Nephron (organoid): ENCODE data around the gene PHLPP1.
A peak's percentile ranks its signal among the peaks of the same experiment; 100 is the strongest.
"Not testable (repeated sequence)": the region's sequence is repeated elsewhere in the genome, so short reads cannot be mapped to it uniquely, and the experiment has no call there.

ENCODE experiments used
- H3K27ac Mint-ChIP-seq, 3 experiments: 2 replicates each; pipeline ENCODE4 v1.8.0; 2020; ENCODE audit warnings: mixed read lengths in 3 of 3, mild to moderate bottlenecking in 2 of 3, moderate library complexity in 1 of 3
- H3K27me3 Mint-ChIP-seq: 2 replicates; pipeline ENCODE4 v1.8.0; 2021; ENCODE audit warnings: low read depth, mild to moderate bottlenecking, moderate library complexity, mixed read lengths
- H3K36me3 Mint-ChIP-seq: 2 replicates; pipeline ENCODE4 v1.8.0; 2020; ENCODE audit warnings: low read depth, mixed read lengths
- H3K4me1 Mint-ChIP-seq: 2 replicates; pipeline ENCODE4 v1.8.0; 2020; ENCODE audit warnings: mixed read lengths
- H3K4me3 Mint-ChIP-seq, 3 experiments: 2 replicates each; pipeline ENCODE4 v1.8.0; 2020; ENCODE audit warnings: mild to moderate bottlenecking in 3 of 3, mixed read lengths in 3 of 3, moderate library complexity in 2 of 3
- H3K9me3 Mint-ChIP-seq: 2 replicates; pipeline ENCODE4 v1.8.0; 2020; ENCODE audit warnings: mixed read lengths
- TF ChIP-seq, protein P1 (sequence below), 3 experiments: fragments of 200-600 bp; sonication (generic); IDR thresholded peaks; one replicate each; pipeline ENCODE4 v1.5.0; 2021; ENCODE audit warnings: antibody characterized with exemption in 3 of 3; ENCODE audit not compliant: unreplicated experiment in 3 of 3

PHLPP1 gene

DNA sequence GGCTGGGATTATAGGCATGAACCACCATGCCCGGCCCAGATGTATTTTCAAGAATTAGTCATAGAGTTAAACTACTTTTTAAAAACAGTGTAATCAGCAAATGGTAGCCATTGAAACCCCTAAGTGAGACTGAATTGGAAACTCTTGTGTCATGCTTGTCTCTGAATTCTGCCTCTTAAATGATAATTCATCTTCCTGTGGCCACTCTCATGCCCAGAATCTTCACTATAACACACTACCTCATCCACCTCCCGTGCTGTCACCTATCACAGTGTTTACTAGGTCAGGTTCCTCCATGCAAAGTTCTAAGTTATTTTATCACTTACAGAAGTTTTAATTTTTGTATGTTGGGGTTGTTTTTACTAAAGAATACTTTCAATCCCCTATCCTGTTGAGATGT, 197.5 kb downstream of the PHLPP1 start:
- peaks cover 6% of the 10 kb centered on the region for H3K9me3 Mint-ChIP-seq
- no peak overlapping the region for H3K4me3 Mint-ChIP-seq
- H3K27ac Mint-ChIP-seq: no peak overlapping the region
- H3K36me3 Mint-ChIP-seq: peaks cover 13% of the 10 kb centered on the region
- TF ChIP-seq, protein P1, sequence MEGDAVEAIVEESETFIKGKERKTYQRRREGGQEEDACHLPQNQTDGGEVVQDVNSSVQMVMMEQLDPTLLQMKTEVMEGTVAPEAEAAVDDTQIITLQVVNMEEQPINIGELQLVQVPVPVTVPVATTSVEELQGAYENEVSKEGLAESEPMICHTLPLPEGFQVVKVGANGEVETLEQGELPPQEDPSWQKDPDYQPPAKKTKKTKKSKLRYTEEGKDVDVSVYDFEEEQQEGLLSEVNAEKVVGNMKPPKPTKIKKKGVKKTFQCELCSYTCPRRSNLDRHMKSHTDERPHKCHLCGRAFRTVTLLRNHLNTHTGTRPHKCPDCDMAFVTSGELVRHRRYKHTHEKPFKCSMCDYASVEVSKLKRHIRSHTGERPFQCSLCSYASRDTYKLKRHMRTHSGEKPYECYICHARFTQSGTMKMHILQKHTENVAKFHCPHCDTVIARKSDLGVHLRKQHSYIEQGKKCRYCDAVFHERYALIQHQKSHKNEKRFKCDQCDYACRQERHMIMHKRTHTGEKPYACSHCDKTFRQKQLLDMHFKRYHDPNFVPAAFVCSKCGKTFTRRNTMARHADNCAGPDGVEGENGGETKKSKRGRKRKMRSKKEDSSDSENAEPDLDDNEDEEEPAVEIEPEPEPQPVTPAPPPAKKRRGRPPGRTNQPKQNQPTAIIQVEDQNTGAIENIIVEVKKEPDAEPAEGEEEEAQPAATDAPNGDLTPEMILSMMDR (IDR thresholded peaks at IDR 0.05; ENCODE audit: unreplicated experiment in 3 of 3): no peak
- no peaks in the 10 kb centered on the region for H3K4me1 Mint-ChIP-seq
- no peaks in the 10 kb centered on the region for H3K27me3 Mint-ChIP-seq

DNA sequence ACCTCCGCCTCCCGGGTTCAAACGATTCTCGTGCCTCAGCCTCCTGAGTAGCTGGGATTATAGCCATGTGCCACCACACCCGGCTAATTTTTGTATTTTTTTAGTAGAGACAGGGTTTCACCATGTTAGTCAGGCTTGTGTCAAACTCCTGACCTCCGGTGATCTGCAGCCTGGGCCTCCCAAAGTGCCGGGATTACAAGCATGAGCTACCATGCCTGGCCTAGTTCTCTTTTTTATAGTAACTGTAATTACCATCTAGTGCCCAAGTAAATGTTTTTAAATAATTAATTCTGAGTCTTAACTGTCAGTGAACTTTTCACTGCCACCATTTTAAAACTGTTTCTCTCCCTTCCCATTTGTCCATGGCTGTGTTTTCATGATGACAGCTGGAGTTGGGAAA, 198.5 kb downstream of the PHLPP1 start:
- H3K4me1 Mint-ChIP-seq, H3K4me3 Mint-ChIP-seq, H3K9me3 Mint-ChIP-seq, H3K27me3 Mint-ChIP-seq, H3K27ac Mint-ChIP-seq: not testable (repeated sequence)
- peaks cover 13% of the 10 kb centered on the region for H3K36me3 Mint-ChIP-seq

DNA sequence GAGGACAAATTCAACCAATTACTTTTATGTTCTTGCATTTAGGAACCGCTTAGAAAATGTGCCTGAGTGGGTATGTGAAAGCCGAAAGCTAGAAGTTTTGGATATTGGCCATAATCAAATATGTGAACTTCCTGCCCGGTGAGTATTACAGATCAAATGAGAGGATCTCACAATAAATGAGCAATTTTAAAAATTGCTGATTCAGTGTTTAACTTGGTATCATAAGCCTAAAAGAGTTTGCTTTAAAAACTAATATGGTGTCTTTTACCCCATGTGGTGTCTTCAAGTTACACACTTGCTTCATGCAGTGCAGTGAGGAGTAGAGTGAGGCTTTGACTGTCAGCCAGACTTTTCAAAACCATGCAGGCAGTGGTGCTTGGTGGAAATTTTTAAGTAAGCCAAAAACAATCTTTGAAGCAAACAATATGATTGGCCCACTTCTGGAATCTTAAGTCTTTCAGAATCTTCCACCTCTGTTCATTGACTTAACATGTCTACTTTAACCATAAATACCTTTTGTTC, 199.6 kb downstream of the PHLPP1 start:
- no peak overlapping the region for H3K4me3 Mint-ChIP-seq
- no peak overlapping the region for H3K27ac Mint-ChIP-seq
- H3K4me1 Mint-ChIP-seq: no peaks in the 10 kb centered on the region
- peaks cover 6% of the 10 kb centered on the region for H3K9me3 Mint-ChIP-seq
- H3K36me3 Mint-ChIP-seq: peaks cover 14% of the 10 kb centered on the region
- TF ChIP-seq, protein P1 (IDR thresholded peaks at IDR 0.05; ENCODE audit: unreplicated experiment in 3 of 3): no peak
- no peaks in the 10 kb centered on the region for H3K27me3 Mint-ChIP-seq

DNA sequence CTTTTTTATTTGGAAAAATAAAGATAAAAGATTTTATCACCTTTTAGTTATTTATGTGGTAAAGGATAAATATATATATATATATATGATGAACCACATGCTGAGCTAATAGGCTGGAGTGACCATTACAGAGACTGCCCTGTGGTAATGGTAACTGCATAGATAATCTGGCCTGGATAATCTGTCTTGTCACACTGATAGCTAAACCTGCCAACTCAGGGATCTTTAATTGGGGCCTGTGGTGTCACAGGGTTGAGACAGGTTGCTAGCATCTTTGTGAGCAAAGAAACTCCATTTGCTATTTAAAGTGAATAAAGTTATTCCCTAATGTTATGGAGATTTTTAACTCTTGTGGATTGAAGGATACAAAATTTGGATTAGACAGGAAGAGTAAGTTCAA, 203.0 kb downstream of the PHLPP1 start:
- H3K27ac Mint-ChIP-seq: no peak overlapping the region
- H3K36me3 Mint-ChIP-seq: peaks cover 25% of the 10 kb centered on the region
- H3K27me3 Mint-ChIP-seq: no peaks in the 10 kb centered on the region
- H3K4me3 Mint-ChIP-seq: no peak overlapping the region
- no peaks in the 10 kb centered on the region for H3K4me1 Mint-ChIP-seq
- TF ChIP-seq, protein P1 (IDR thresholded peaks at IDR 0.05; ENCODE audit: unreplicated experiment in 3 of 3): no peak
- no peaks in the 10 kb centered on the region for H3K9me3 Mint-ChIP-seq

DNA sequence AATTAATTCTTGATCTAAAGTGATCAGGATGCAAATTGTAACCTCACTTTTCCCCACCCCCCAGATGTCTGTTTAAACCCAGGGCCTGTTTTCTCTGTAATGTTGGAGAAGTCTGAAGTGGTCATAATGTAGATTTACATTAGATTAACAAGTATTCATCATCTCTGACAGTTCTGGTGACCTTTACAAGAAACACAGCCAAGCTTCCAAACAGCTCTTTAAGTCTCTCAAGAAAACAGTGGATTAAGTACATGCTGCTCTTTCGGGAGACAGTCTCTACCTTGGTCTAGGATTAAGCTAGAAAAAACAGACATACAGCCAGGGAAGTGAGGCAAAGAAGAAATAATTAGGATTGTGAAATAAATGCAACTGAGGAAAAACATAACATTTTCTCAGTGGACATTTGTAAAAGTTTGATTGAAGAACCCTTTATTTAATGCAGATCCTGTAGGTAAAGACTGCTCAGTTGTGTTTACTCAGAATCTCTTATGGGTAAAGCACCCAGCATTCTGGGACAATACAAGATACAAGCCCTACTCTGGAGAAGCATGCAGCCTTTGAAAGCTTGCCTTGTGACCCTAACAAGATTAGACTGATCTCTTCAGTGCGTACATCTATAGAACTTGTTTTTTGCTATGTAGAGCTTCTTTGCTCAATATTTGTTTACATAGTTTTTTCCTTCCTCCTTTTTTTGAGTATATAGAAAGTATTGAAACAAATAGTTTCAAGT, 203.9 kb downstream of the PHLPP1 start:
- peak overlapping the region in 1 of 3 experiments; percentile 65 for H3K27ac Mint-ChIP-seq
- H3K27me3 Mint-ChIP-seq: no peaks in the 10 kb centered on the region
- TF ChIP-seq, protein P1 (IDR thresholded peaks at IDR 0.05; ENCODE audit: unreplicated experiment in 3 of 3): no peak
- no peaks in the 10 kb centered on the region for H3K9me3 Mint-ChIP-seq
- H3K4me1 Mint-ChIP-seq: no peaks in the 10 kb centered on the region
- peaks cover 25% of the 10 kb centered on the region for H3K36me3 Mint-ChIP-seq
- no peak overlapping the region for H3K4me3 Mint-ChIP-seq

DNA sequence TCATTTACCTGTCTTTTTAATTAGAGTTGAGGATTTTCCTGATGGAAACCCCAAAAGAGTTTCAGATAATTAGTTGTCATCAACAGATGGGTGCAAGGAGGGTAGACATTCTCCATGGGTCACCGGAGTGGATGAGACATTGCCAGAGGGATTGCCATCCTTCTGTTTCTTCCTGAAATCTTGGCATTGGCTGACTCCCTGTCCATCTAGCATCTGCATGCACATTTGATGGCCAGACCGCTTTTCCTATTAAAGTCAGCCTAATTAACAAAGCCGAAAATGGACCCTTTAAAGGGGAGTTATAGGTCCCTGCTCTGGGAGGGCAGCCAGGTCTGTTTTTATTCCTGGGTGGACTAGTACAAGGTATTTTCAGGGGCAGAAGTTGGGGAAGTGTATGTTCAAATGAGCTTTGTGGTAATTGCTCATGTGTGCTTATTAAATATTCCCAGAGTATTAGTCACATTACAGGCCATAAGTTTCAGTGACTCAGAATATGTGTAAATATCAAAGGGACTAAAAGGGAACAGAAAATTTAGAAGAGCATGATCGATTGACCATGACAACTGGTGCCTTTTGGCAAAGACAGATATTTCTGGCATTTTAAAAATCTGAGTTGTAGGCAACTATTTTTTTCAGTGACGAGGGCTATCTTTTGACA, 209.8 kb downstream of the PHLPP1 start:
- H3K4me1 Mint-ChIP-seq: peaks cover 5% of the 10 kb centered on the region
- no peak overlapping the region for H3K27ac Mint-ChIP-seq
- no peaks in the 10 kb centered on the region for H3K27me3 Mint-ChIP-seq

More for the DNA sequence above, 209.8 kb downstream of the PHLPP1 start:
- TF ChIP-seq, protein P1 (IDR thresholded peaks at IDR 0.05; ENCODE audit: unreplicated experiment in 3 of 3): no peak
- H3K4me3 Mint-ChIP-seq: no peak overlapping the region
- peaks cover 9% of the 10 kb centered on the region for H3K9me3 Mint-ChIP-seq
- peaks cover 38% of the 10 kb centered on the region for H3K36me3 Mint-ChIP-seq
